ENCODE data around the gene TPO.
A peak's percentile ranks its signal among the peaks of the same experiment; 100 is the strongest.

Gene TPO

GRCh38 chr2:1421731-1422130 lies 8.5 kb downstream of the TPO start:
- Mint-ChIP-seq H3K36me3 (no peaks in the 10 kb centered on the region), H3K27me3 (no peaks in the 10 kb centered on the region), H3K9me3 (no peaks in the 10 kb centered on the region), H3K4me1 (no peaks in the 10 kb centered on the region), H3K4me3 (no peak overlapping the region), H3K27ac (no peak overlapping the region)
- ATAC-seq: peak; percentile 47

GRCh38 chr2:1422131-1422530 lies 8.9 kb downstream of the TPO start:
- Mint-ChIP-seq H3K27me3 (peaks cover 2% of the 10 kb centered on the region), H3K36me3 (no peaks in the 10 kb centered on the region), H3K4me1 (no peaks in the 10 kb centered on the region), H3K9me3 (no peaks in the 10 kb centered on the region), H3K27ac (no peak overlapping the region), H3K4me3 (no peak overlapping the region)
- ATAC-seq: no peak

- Mint-ChIP-seq H3K4me1 (no peaks in the 10 kb centered on the region), H3K9me3 (no peaks in the 10 kb centered on the region), H3K27me3 (peaks cover 9% of the 10 kb centered on the region), H3K27ac (no peak overlapping the region), H3K36me3 (no peaks in the 10 kb centered on the region), H3K4me3 (no peak overlapping the region)
- no peak for ATAC-seq
Observed at GRCh38 chr2:1422716-1423285, 9.5 kb downstream of the TPO start.

GRCh38 chr2:1427086-1427485 lies 13.8 kb downstream of the TPO start:
- no peak for ATAC-seq
- Mint-ChIP-seq H3K4me3 (no peak overlapping the region), H3K27ac (no peak overlapping the region), H3K4me1 (no peaks in the 10 kb centered on the region), H3K36me3 (no peaks in the 10 kb centered on the region), H3K9me3 (no peaks in the 10 kb centered on the region), H3K27me3 (peaks cover 12% of the 10 kb centered on the region)

- peaks cover 12% of the 10 kb centered on the region for H3K27me3 Mint-ChIP-seq
- no peaks in the 10 kb centered on the region for H3K4me1 Mint-ChIP-seq
- H3K4me3 Mint-ChIP-seq: no peak overlapping the region
- no peak overlapping the region for H3K27ac Mint-ChIP-seq
- peak; percentile 27 for ATAC-seq
- no peaks in the 10 kb centered on the region for H3K36me3 Mint-ChIP-seq
- no peaks in the 10 kb centered on the region for H3K9me3 Mint-ChIP-seq
Observed at GRCh38 chr2:1429895-1430294, 16.6 kb downstream of the TPO start.

- H3K27me3 Mint-ChIP-seq: peaks cover 12% of the 10 kb centered on the region
- no peaks in the 10 kb centered on the region for H3K36me3 Mint-ChIP-seq
- no peaks in the 10 kb centered on the region for H3K4me1 Mint-ChIP-seq
- no peak overlapping the region for H3K4me3 Mint-ChIP-seq
- ATAC-seq: no peak
- no peaks in the 10 kb centered on the region for H3K9me3 Mint-ChIP-seq
- no peak overlapping the region for H3K27ac Mint-ChIP-seq
Observed at GRCh38 chr2:1430491-1430890, 17.2 kb downstream of the TPO start.

- peaks cover 12% of the 10 kb centered on the region for H3K27me3 Mint-ChIP-seq
- H3K4me1 Mint-ChIP-seq: no peaks in the 10 kb centered on the region
- no peak overlapping the region for H3K27ac Mint-ChIP-seq
- ATAC-seq: no peak
- H3K36me3 Mint-ChIP-seq: no peaks in the 10 kb centered on the region
- H3K9me3 Mint-ChIP-seq: no peaks in the 10 kb centered on the region
- H3K4me3 Mint-ChIP-seq: no peak overlapping the region
Observed at GRCh38 chr2:1431886-1432400, 18.7 kb downstream of the TPO start.

GRCh38 chr2:1432726-1433125 lies 19.5 kb downstream of the TPO start:
- H3K36me3 Mint-ChIP-seq: no peaks in the 10 kb centered on the region

GRCh38 chr2:1436369-1436768 lies 23.1 kb downstream of the TPO start:
- ATAC-seq: no peak
- Mint-ChIP-seq H3K27ac (no peak overlapping the region), H3K4me3 (no peak overlapping the region), H3K9me3 (no peaks in the 10 kb centered on the region), H3K27me3 (no peaks in the 10 kb centered on the region), H3K4me1 (no peaks in the 10 kb centered on the region), H3K36me3 (no peaks in the 10 kb centered on the region)

More at GRCh38 chr2:1432726-1433125, 19.5 kb downstream of the TPO start:
- Mint-ChIP-seq H3K27me3 (peaks cover 4% of the 10 kb centered on the region), H3K4me1 (no peaks in the 10 kb centered on the region), H3K4me3 (no peak overlapping the region), H3K27ac (no peak overlapping the region), H3K9me3 (no peaks in the 10 kb centered on the region)
- no peak for ATAC-seq

GRCh38 chr2:1437101-1437500 lies 23.8 kb downstream of the TPO start:
- no peaks in the 10 kb centered on the region for H3K9me3 Mint-ChIP-seq
- no peaks in the 10 kb centered on the region for H3K27me3 Mint-ChIP-seq
- H3K4me3 Mint-ChIP-seq: no peak overlapping the region
- ATAC-seq: no peak
- H3K4me1 Mint-ChIP-seq: no peaks in the 10 kb centered on the region
- H3K27ac Mint-ChIP-seq: no peak overlapping the region
- H3K36me3 Mint-ChIP-seq: no peaks in the 10 kb centered on the region

GRCh38 chr2:1437537-1437936 lies 24.3 kb downstream of the TPO start:
- Mint-ChIP-seq H3K9me3 (no peaks in the 10 kb centered on the region), H3K36me3 (no peaks in the 10 kb centered on the region), H3K4me3 (no peak overlapping the region), H3K4me1 (no peaks in the 10 kb centered on the region), H3K27ac (no peak overlapping the region), H3K27me3 (no peaks in the 10 kb centered on the region)
- ATAC-seq: no peak

- Mint-ChIP-seq H3K27ac (no peak overlapping the region), H3K4me3 (no peak overlapping the region), H3K4me1 (no peaks in the 10 kb centered on the region), H3K9me3 (no peaks in the 10 kb centered on the region), H3K36me3 (no peaks in the 10 kb centered on the region), H3K27me3 (no peaks in the 10 kb centered on the region)
- no peak for ATAC-seq
Observed at GRCh38 chr2:1438972-1439371, 25.7 kb downstream of the TPO start.

- Mint-ChIP-seq H3K27me3 (no peaks in the 10 kb centered on the region), H3K36me3 (no peaks in the 10 kb centered on the region), H3K27ac (no peak overlapping the region), H3K4me3 (no peak overlapping the region), H3K4me1 (no peaks in the 10 kb centered on the region), H3K9me3 (no peaks in the 10 kb centered on the region)
- ATAC-seq: no peak
Observed at GRCh38 chr2:1440581-1440980, 27.3 kb downstream of the TPO start.

- H3K4me3 Mint-ChIP-seq: no peak overlapping the region
- H3K27me3 Mint-ChIP-seq: peaks cover 9% of the 10 kb centered on the region
- ATAC-seq: no peak
- no peaks in the 10 kb centered on the region for H3K36me3 Mint-ChIP-seq
- H3K9me3 Mint-ChIP-seq: no peaks in the 10 kb centered on the region
- H3K4me1 Mint-ChIP-seq: no peaks in the 10 kb centered on the region
- no peak overlapping the region for H3K27ac Mint-ChIP-seq
Observed at GRCh38 chr2:1446301-1446700, 33.0 kb downstream of the TPO start.

- Mint-ChIP-seq H3K36me3 (no peaks in the 10 kb centered on the region), H3K4me3 (no peak overlapping the region), H3K27me3 (peaks cover 9% of the 10 kb centered on the region), H3K9me3 (no peaks in the 10 kb centered on the region), H3K27ac (no peak overlapping the region), H3K4me1 (no peaks in the 10 kb centered on the region)
- ATAC-seq: no peak
Observed at GRCh38 chr2:1448009-1448408, 34.7 kb downstream of the TPO start.

GRCh38 chr2:1450915-1451314 lies 37.7 kb downstream of the TPO start:
- Mint-ChIP-seq H3K27me3 (peaks cover 9% of the 10 kb centered on the region), H3K4me1 (no peaks in the 10 kb centered on the region), H3K9me3 (no peaks in the 10 kb centered on the region), H3K4me3 (no peak overlapping the region), H3K36me3 (no peaks in the 10 kb centered on the region), H3K27ac (no peak overlapping the region)
- no peak for ATAC-seq

GRCh38 chr2:1451422-1451821 lies 38.2 kb downstream of the TPO start:
- no peaks in the 10 kb centered on the region for H3K9me3 Mint-ChIP-seq
- H3K27me3 Mint-ChIP-seq: peaks cover 9% of the 10 kb centered on the region
- no peaks in the 10 kb centered on the region for H3K36me3 Mint-ChIP-seq
- H3K27ac Mint-ChIP-seq: no peak overlapping the region
- no peak for ATAC-seq
- no peaks in the 10 kb centered on the region for H3K4me1 Mint-ChIP-seq
- no peak overlapping the region for H3K4me3 Mint-ChIP-seq
